GM19099 (cell line): ENCODE data around the gene DNAJC5.

Source experiments
- POLR2A ChIP-seq: IDR thresholded peaks from 3 replicates; pipeline ENCODE4 v1.6.1; 2011; ENCODE audit warnings: low read depth; ENCODE audit not compliant: insufficient read length; ENCODE audit errors: extremely low read depth

Gene DNAJC5, protein sequence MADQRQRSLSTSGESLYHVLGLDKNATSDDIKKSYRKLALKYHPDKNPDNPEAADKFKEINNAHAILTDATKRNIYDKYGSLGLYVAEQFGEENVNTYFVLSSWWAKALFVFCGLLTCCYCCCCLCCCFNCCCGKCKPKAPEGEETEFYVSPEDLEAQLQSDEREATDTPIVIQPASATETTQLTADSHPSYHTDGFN

DNA sequence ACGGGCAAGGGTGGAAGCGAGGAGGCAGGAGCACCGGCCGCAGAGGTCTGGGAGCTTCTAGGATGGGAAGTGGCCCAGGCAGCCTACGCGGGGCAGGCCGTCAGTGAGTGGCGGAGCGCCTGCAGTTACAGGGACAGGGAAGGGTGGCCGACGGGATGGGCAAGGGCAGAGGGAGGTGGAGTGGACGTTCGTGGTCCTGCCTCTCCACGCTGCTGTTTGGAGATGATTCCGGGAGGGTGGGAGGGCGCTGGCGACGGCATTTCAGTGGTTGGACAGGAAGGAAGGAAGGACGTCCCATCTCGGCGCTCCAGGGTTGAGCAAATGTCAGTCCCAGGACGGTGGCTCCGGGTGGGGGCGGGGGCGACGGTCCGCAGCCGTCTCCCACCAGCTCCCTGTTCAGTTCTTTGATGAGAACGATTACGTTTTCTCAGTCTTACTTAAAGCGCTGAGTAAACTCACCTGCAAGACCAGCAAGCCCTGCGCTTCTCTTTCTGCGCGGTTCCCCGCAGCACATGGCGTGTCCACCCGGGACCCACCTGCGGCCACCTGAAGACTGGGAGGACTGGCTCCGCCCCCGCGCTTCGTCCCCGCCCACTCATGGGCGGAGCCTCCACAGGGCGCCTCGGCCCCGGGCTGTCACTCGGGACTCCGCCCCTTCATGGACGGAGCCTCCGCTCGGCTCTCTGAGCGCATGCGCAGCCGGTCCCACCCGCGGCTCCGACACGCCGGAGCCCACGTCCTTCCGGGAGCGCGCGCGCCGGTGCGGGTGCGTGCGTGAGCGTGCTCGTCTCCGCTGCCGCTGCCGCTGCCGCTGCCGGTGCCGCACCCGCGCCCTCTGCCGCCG, at the start of gene DNAJC5:
Gene DNAJC5 (plus strand): TSS at position 769 of the 844 bp plus-strand sequence. CDS start 33,220 bp downstream, outside the sequence.
- TF ChIP-seq POLR2A: no peak

DNA sequence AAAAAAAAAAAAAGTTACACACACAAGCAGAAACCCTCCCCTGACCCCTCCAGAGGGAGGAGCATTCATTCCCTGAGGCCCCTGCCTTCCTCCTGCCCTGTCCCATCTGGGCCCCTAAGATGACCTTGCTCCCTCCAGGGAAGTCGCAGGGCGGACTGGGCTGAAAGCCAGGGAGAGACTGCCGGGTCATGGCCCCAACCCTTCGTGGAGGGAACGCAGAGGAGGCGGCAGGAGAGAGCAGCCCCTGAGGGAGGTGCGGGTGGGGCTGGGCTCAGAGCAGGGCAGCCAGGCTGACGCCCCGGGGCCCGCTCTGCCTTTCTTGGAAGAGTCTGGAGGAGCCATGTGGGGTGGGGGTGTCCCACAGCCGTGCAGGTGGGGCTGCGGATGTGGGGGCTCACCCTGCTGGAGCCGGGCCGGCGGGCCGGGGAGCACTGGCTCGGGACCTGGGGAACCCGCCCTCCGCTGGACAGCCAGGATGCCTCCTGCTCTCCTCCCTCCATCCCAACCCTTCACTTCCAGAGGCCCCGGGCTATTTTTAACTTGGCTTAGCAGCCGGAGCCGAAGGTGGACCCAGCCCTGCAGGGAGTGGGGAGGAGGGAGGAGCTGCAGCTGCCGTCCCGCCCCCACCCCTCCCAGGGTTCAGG, 48.7 kb upstream of the DNAJC5 start:
- no peak for TF ChIP-seq POLR2A

DNA sequence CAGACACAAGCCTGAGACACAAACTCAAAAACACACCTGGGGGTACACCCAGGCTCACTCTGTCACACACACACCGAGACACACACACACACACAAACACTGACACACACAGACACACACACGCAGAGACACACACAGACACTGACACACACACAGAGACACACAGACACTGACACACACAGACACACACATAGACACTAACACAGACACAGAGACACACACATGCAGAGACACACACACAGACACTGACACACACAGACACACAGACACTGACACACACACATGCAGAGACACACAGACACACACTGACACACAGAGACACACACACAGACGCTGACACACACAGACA, 48.1 kb upstream of the DNAJC5 start:
- no peak for TF ChIP-seq POLR2A

DNA sequence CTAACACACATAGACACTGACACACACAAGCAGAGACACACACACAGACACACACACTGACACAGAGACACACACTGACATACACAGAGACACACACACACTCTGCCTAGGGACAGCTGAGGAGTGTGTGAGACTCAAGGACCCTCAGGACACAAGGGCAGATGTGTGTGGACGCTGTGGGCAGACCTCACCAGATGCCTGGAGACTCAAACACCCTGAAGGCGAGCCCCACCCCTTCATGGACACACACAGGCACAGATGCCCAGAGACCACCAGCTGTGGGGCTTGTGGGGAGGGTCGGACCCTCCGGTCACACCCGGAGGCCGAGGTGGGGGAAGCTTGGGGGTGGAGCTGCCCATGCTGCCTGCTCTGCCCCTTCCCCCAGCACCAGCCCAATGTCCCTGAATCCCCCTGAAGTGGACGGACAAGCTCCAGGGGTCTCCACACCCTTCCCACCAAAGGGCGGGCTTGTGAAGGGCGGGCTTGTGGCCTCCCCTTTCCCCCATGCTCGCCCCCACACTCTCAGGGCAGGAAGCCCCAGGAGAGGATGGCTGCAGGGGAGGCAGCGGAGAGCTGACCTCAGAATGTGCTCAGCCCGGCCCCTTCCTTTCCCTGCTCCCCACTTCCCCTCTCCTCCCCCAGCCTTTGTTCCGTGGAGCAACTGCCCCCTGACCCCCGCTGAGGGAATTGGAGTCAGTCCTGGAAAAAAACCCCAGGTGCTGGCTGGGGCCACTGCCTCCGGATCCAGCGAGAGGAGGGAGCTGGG, 47.5 kb upstream of the DNAJC5 start:
- TF ChIP-seq POLR2A: no peak

DNA sequence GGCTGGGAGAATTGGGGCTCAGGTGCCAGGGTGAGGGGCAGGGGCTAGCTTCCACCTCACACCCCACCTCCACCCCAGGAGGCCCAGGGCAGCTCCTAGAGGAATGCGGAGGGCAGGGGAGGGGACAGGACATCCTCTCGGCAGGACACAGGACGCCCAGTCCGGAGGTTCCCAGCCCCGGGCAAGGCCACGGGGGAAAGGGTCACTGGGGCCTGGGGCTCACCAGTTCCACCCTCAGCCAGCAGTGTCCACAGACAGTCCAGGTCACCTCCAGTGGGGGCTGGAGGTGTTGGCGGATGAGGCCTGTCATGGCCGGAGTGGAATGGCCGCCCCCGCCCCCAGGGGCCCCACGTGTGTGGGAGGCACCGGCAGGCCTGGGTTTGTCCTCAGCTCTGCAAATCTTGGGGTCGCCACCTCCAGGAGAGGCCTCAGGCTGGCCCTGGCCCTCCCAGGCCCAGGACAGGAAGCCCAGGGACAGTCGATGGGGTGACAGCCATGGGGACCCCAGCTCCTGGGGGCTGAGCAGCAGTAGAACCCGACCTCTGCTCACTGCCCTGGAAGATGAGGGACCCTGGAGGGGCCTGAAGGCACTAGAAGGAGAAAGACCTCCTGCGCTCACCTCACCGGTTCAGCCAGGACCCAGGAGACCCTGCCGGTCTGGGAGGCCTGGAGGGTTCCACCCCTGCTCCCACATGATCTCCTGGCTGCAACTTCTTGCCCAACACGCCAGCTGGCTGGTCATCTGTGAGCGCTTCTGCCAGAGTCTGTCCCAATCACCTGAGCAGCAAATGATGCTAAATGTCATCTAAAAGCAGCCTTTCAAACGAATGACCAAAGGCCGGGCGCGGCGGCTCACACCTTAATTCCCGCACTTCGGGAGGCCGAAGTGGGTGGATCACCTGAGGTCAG, 46.7 kb upstream of the DNAJC5 start:
- TF ChIP-seq POLR2A: no peak

DNA sequence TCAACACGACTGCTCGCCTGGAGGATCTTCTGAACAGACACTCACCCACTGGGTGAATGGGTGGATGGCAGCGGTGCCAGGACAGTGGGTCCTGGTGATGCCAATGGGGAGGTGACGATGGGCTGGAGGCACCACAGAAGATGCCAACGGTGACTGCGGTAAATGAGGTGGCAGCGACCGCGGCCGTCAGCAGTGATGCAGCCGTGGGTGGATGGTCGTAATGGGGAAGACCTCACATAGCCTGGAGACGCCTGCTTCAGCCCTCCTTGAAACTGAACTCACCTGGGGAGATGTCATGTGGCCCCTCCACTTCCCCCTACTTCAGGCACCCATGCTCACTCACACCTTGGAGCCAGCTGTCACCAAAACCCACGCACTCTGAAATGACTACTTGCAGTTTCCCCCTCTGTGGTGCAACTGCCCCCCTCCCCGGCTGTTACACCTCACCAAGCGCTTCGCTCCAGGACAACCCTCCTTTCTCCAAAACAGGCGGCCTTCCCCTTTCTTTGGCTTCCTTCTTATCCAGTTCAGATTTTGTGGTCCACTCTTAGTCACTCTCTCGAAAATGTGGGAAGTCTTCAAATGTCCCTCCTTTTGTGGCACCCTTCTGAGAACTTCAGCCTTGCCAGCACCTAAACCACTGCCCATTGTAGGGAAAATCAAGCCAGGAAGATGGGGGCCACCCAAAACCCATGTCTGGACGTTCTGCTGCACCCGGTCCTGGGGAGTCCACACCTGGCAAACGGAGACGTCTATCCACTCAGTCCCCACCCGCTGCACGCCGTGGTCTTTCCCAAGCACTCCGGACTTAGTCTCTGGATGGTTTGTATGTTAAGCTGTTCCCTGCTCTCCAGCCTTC, 44.0 kb upstream of the DNAJC5 start:
- no peak for TF ChIP-seq POLR2A

DNA sequence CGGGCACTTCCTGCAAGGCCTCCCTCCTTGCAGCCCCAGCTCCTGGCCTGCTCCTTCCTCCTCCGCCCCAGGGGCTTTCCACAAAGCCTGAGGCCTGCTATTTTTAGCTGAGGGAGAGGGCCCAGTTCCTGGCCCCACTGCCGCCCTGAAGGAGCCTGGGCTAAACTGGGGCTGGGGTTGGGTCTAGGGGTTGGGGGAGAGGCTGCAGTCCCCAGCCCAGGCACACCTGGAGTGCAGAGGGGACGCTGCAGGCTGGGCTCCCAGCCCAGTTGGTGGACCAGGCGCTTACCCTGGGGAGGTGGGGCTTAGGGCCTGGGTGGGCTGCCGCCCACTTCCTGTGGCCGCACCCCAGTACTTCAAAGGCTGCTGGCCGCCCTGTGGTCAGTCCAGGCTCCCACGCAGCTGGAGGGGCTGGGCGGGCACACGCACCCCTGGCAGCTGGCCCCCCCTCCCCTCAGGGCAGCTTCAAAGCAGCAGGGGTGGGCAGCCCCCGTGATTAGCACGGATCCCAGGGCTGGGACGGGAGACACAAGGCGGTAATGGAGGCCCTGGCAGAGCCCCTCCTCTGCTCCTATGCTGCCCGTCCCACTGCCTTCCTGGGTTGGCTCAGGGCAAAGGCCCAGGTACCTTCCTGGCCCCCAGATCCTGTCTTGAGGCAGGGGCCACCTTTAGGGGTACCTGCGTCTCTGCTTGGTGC, 40.7 kb upstream of the DNAJC5 start:
- TF ChIP-seq POLR2A: no peak

DNA sequence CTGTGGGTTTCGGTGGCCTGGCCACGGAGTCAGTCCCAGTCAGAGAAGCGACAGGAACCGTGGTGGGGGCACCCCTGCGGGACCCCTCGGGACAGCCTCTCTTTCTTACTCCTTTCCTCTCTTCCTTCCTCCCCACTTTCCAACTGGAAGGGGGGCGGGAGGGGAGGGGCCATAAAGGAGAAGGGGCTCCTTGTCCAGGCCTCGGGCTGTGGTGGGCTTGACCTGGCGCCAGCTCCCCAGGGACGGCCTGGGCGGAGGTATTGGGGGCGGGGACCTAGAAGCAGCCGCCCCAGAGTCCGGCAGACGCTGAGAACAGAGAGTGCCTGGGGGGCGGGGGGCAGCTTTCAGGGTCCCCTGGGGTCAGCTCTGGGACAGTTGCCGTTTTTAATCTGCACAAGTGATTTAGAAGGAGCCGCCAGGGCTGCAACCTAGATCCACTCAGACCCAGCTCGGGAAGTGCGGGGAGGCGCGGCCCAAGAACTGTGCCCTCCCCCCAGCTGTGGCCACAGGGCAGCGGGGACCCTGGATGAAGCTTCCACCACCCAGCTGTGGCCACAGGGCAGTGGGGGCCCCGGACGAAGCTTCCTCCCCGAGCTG, 40.1 kb upstream of the DNAJC5 start:
- no peak for TF ChIP-seq POLR2A

DNA sequence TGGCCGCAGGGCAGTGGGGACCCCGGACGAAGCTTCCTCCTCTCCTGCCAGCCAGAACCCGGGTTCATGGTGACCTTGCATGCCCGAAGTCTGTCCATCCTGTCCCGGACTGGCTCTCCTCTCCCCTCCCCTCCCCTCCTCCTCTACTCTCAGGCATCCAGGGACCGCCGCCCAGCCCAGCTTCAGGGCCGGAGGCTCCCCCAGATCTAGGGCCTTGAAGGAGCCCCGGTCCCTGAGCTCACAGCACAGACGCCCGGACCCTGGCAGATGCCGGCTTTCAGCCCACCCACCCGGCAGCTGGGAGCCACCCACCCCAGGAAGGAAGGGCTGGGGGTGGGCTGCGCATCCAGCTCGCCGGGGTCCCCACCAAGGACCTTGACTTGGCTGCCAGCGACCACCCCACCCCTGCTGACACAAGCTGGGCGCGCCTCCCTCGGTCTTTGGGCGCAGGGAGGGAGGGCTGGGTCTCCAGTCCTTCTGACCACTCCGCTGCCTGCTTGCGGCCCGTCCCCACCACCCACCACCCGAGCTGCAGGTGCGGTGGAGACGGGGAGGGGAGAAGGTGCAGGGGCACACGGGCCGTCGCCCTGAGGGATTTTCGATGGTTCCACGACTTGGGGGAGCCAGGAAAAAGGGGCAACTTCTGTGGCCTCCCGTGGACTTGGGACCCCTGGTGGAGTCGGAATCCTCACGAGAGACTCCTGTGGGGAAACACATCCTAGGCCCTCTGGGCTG, 39.4 kb upstream of the DNAJC5 start:
- TF ChIP-seq POLR2A: no peak

DNA sequence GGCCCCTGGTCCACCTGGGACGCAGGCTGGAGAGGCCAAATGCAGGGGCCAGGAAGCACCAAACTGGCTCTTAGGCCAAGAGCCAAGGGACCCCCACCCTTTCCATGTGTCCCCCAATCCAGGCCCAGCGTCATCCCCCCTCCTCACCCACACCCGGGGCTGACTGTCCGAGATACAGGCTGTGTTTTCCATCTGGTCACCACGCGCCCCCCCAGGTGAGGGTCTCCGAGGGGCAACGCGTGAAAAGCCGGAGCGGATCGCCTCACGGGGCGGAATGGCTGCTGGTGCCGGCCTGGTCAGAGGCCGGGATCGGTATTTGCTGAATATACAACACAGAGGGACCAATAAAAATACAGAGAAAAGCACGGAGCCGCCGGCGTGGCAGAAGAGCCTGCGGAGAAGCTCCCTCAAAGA, 38.8 kb upstream of the DNAJC5 start:
- TF ChIP-seq POLR2A: no peak

DNA sequence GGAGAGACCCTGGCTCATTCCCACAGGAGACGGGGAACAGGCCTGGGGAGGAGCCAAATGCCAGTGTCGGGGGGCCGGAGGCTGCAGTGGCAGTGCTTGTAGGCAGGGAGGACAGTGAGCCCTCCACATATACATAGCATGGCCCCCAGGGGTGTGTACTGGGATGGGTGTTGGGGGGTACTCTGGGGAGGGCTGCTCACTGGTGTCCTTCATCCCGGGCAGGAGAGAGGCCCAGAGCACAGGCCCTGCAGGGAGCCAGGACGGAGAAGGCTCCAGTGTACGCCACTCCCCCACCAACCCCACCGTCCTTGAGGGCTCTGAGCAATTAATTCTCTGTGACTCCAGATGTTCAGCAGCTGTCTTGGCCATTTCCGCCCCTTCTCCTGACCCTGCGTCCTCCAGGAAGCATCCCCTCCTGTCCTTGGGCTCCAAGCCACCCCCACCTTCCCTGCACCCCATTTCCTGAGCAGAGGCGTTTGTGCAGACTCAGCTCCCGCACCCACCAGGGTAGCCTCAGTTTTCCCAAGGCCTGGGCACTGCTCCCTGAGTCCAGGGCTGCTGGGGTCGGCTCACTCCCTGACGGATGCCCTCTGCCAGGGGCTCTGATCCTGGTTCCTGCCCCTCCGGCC, 37.0 kb upstream of the DNAJC5 start:
- TF ChIP-seq POLR2A: no peak
